Stimulated activated CD8-positive, alpha-beta memory T cell treated with anti-CD3 and anti-CD28 coated beads, Interleukin-4, amount 100 ng/mL, for 4 hours (primary cell): Measurements from ENCODE around the gene CENATAC.
"Not testable (repeated sequence)": the region's sequence is repeated elsewhere in the genome, so short reads cannot be mapped to it uniquely, and the experiment has no call there.

Experiments
- DNase-seq, 2 donors: peaks; one replicate each; pipeline ENCODE4 v3.0.0-alpha.2; 2020; ENCODE audit warnings: low read depth in 2 of 2, low spot score in 1 of 2

The CENATAC gene

DNA sequence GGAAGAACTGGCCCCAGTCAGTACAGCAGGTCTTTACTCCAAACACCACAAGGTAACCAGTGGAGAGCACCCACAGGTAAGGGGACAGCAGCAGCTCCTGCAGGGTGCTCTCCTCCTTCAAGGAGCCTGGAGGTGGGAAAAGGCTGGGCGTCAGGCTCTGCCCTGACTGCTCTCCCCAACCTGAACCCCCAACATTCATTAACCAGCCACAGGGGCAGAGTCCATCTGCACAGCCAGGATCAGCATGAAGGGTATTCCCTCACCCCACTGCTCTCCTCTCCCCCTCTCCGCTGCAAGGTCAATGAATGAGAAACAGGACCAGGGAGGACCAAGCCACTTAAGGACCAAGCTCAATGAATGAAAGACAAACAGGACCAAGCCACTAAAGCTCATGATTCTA lies 29.0 kb downstream of the CENATAC start:
- no peak for DNase-seq

- no peak for DNase-seq
Measured at GRCh38 chr11:119027561-119028345, 29.8 kb downstream of the CENATAC start.

DNA sequence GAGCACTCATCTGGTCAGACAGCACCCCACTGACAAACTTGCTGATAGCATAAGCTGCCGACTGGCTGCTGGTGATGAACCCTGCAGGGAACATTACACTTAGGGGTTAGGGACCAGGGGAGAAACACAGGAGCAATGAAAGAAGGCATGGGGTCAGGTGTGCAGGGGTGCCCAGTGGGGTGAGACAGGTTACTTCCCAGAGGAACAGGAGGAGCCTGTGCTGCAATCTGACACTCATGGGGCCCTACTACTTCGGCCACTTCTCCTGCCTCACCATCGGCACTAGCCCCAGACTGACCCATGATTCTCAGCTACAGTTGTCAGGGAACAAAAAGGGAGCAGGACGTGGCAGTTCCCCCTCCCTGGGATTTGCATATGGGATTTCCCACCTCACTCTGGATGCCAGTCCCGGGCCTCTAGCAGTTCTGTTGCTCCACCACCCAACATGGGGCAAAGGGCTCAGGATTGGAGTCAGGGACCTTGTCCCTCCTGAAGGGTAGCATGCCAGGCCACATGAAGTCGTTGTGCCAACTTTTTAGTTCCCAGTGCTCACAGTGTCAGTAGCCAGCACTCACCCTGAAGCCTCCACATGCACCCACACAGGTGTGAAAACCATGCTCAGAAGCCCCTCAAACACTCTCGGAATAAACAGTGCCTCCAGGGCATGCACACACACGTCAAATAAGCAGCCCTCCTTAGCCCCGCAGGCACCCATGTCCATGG lies 30.6 kb downstream of the CENATAC start:
- DNase-seq = no peak

DNA sequence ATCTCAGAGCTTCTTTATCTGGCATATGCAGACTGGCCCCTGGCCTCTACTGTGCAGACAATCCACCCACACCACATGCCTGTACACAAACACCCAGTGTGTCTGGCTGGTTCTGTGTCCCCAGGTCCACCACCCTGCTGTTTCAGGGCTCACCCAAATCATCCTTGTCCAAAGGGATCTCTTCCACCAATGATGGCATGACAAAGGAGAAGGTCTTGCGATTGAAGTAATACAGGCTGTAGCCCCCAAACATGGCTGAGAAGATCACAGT lies 31.1 kb downstream of the CENATAC start:
- no peak for DNase-seq

GRCh38 chr11:119029340-119030028 lies 31.5 kb downstream of the CENATAC start:
- DNase-seq = no peak

GRCh38 chr11:119030029-119030328 lies 32.0 kb downstream of the CENATAC start:
- no peak for DNase-seq

GRCh38 chr11:119030329-119031047 lies 32.5 kb downstream of the CENATAC start, which contains the start of gene SLC37A4:
Gene SLC37A4, minus strand, starts transcription at chr11:119030877.
- peak; percentile 98 for DNase-seq

DNA sequence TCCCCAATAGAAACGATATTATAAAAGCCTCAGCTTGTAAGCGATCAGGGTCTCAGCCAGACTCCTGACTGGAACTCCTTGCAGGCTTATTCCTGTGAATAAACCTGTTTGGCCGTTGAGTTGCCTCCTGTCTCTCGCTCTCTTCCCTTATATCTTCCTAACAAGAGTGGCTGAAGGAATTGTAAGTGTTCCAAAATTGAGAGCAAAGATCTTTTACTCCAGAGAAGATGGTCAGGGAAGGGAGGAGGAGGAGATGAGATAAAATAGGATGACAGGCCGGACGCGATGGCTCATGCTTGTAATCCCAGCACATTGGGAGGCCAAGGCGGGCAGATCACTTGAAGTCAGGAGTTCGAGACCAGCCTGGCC lies 34.0 kb downstream of the CENATAC start:
- DNase-seq = no peak

GRCh38 chr11:119033421-119033820 lies 35.5 kb downstream of the CENATAC start:
- DNase-seq = not testable (repeated sequence)

GRCh38 chr11:119034813-119035212 lies 36.9 kb downstream of the CENATAC start:
- DNase-seq = no peak

GRCh38 chr11:119038884-119039283 lies 40.9 kb downstream of the CENATAC start:
- no peak for DNase-seq

DNA sequence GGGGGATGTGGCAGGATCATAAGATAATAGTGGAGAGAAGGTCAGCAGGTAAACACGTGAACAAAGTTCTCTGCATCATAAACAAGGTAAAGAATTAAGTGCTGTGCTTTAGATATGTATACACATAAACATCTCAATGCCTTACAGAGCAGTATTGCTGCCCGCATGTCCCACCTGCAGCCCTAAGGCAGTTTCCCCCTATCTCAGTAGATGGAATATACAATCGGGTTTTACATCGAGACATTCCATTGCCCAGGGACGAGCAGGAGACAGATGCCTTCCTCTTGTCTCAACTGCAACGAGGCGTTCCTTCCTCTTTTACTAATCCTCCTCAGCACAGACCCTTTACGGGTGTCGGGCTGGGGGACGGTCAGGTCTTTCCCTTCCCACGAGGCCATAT lies 41.5 kb downstream of the CENATAC start:
- DNase-seq = not testable (repeated sequence)

DNA sequence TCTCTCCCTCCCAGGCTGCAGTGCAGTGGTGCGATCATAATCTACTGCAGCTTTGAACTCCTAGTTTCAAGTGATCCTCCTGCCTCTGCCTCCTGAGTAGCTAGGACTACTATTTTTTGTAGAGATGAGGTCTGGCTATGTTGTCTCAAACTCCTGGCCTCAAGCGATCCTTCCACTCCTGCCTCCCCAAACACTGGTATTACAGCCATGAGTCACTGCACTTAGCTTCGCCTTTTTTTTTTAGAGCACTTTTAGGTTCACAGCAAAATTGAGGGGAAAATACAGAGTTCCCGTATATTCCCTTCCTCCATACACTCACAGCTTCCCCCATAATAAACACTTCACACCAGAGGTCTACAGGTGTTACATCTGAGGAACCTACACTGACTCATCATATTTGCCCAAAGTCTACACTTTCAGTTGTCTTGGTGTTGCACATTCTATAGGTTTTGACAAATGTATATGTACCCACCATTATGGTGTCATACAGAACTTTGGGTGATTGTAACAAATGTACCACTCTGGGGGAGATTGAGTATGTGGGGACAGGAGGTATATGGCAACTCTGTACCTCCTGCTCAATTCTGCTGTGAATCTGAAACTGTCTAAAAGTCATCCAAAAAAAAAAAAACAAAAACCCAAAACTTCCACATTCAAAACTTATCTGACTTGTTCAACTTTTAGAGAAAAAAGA lies 44.0 kb downstream of the CENATAC start:
- no peak for DNase-seq

DNA sequence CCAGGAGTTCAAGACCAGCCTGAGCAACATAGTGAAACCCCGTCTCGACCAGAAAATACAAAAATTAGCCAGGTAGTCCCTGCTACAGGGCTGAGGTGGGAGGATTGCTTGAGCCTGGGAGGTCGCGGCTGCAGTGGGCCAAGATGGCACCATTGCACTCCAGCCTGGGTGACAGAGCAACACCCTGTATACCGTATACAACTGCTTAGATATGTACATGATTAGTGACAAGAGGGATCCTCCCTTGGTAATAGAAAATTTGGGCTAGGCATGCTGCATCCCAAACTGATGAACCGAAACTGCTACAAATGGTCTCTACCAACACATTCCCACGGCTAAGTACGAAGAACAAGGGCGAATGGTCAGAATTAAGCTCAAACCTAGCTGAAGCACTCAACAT lies 45.0 kb downstream of the CENATAC start:
- DNase-seq = no peak

DNA sequence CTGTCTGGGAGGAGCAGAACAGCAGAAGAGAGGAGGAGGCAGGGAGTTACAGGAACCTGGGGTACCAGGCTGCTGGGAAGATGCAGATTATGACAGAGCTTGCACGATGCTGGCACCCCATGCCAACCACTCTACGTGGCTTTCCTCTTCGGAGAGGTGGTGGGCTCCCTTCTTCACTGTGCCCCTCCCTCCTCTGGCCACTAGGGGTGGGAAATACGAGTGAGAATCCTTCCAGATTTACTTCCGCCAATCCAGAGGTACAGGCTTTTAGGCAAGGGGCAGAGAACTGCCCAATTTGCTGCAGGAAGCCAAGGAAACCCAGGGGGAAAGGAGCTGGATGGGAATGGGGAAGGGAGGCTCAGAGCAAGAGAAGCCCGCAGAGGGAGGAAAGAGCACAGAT lies 46.8 kb downstream of the CENATAC start:
- no peak for DNase-seq

DNA sequence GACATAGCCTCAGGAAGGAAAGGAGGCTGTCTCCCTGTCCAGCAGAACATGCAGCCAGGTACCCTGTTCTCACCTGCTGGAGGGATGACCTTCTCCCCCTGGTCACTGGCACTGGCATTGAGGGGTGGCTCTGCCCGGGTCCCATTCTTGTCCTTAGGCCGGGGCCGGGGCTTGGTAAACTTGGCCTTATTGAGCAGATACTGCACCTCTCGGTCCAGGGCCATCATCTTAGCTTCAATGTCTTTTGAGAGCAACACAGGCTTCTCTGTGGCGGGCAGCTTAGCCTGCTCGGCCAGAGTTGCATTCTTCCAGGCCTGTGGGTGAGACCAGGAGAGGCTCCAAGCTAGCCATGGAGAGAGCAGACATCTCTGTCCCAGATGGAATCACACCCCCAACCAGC lies 48.6 kb downstream of the CENATAC start:
- DNase-seq = no peak

DNA sequence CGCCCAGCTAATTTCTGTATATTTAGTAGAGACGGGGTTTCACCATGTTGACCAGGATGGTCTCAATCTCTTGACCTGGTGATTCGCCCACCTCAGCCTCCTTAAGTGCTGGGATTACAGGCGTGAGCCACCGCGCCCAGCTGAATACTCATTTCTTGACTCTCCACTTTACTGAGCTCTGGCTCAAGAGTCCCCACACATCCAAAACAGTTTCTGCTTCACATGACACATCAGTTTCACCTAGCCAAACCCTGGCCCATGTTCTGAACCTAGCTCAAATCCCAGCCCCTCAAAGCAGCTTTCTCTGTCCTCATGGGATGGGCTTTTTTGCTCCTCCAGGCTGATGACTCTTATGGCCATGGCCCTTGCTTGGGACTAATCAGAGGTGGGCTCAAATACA lies 49.3 kb downstream of the CENATAC start:
- DNase-seq = no peak

GRCh38 chr11:119048644-119049043 lies 50.7 kb downstream of the CENATAC start:
- DNase-seq = no peak

DNA sequence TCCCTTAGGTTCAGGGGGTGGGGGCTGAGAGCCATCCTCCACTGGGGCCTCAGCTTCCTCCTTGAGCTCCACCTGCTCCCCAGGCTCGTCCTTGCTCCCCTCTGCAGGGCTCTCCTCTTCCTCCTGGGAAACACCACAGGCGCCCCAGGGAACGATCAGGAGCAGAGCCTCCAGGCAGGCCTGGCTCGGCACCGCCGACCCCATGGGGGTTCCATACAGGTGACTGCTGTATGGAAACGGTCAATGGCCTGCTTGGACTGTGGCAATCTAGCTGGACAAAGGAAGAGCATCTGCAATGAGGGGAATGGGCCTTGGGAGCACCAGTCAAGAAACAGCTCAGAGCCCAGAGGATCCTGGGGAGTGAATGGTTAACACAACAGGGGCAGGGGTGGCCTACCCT lies 51.1 kb downstream of the CENATAC start:
- no peak for DNase-seq

- no peak for DNase-seq
Measured at GRCh38 chr11:119051440-119052162, 53.7 kb downstream of the CENATAC start.
